HG02840 (cell line): Measurements from ENCODE around the gene CPD.
A peak's percentile ranks its signal among the peaks of the same experiment; 100 is the strongest.
"Not testable (repeated sequence)": the region's sequence is repeated elsewhere in the genome, so short reads cannot be mapped to it uniquely, and the experiment has no call there.

ENCODE experiments used
- ATAC-seq: cut with Tn5 transposase; IDR thresholded peaks from one replicate; pipeline ENCODE4 v1.9.1; 2021; ENCODE audit warnings: mild to moderate bottlenecking, moderate library complexity, moderate number of reproducible peaks; ENCODE audit not compliant: unreplicated experiment, low FRiP score

CPD gene

GRCh38 chr17:30378825-30379302 lies at the start of gene CPD:
CPD (plus strand) TSS chr17:30378927; CDS start chr17:30378981, 54 bp downstream.
- peak; percentile 81 for ATAC-seq

- no peak for ATAC-seq
Observed at GRCh38 chr17:30332057-30332542, 46.6 kb upstream of the CPD start.

DNA sequence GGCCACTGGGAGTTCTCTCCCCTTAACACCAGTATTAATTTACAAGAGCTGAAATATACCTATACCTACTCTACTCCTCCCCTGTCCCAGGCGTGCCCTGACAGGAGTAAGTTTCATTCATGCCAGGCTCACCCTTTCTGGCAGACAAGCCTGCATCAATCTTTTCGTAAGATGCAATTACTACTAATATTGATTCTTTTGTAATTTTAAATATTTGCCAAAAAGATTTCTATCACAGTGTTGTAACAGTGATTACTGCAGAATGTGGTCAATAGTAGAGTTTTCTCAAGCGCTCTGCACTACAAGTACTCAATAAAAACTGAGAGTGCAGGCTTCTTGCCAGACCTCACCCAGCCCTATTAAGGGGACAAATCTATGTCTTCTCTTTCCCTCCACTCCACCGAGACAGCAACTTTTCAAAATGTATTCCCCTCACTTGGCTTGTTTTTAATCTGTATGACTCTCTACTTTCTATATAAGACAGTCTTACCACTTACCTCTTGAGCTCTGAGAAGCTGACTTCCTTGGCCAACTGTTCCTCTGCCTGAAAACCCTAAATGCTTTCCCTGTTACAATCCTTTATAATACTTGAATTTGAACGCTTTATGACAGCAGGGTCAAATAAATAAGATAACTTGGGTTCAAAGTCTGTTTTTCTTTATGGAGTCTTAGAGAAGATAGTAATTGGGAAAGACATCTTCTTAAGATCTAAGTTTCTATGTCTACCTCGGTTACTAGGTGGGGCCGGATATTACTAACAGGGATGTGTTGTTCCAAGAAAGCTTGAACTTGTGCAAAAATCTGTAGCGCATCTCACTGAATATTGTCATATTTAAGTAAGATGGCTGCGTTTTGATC lies 45.0 kb upstream of the CPD start, which contains the start of gene TMIGD1:
TSS of gene TMIGD1 (minus strand) at position 555 of the 858 bp plus-strand sequence. CDS start 1,924 bp downstream, outside the sequence.
- no peak for ATAC-seq

GRCh38 chr17:30334421-30334820 lies 44.3 kb upstream of the CPD start:
- ATAC-seq = no peak

GRCh38 chr17:30336369-30337171 lies 42.2 kb upstream of the CPD start:
- ATAC-seq = no peak

DNA sequence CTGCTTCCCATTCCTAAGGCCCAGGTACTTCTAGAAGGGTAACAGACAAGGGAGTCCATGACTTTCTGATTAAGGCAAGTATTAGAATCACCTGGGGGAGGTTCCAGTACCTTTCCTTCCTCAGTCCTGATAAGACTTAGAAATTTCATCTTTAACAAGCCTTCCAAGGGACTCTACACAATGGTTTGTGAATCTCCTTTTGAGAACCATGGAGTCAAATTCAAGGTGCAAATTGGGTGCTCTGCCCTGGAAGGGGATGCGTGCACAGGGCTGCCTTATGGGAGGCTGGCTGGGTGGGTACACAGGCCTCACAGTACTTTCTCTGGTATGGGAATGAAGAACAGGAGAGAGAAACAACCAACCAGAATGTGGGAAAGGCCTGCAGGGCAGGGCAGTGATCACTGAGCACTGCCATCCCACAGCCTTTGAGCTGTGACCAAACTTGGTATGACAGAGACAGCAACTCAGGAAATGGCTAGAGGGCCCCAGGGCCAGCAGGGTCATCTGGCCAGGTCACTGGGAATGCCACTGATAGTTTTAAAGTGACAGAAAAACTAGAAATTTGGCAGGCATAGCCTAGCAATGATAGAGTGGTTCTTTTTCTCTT lies 41.2 kb upstream of the CPD start:
- no peak for ATAC-seq

- no peak for ATAC-seq
Observed at GRCh38 chr17:30339086-30339485, 39.6 kb upstream of the CPD start.

- no peak for ATAC-seq
Observed at GRCh38 chr17:30340801-30341356, 37.8 kb upstream of the CPD start.

DNA sequence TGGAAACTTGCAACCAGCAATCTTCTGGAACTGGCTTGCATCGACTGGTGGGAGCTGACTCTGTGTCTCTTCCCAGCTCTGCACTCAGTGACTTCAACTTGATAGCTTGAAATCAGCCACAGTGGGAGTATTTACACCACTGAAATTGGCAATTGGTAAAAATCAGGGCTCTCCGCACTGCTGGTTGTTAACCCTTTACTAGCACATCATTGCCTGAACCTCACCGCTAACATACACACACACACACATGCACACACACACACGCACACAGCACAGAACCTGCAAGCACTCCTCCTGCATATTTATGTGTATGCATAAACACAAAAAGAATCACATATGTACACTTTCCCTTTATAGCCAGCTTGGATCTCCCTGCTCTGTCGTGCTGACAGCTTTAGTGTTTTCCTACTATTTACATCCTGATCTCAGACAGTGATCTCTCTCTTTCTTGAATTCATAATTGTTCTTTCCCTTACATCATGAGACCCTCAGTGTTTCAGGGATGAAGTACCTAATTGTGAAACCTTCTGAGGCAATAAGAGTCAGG lies 37.0 kb upstream of the CPD start:
- no peak for ATAC-seq

DNA sequence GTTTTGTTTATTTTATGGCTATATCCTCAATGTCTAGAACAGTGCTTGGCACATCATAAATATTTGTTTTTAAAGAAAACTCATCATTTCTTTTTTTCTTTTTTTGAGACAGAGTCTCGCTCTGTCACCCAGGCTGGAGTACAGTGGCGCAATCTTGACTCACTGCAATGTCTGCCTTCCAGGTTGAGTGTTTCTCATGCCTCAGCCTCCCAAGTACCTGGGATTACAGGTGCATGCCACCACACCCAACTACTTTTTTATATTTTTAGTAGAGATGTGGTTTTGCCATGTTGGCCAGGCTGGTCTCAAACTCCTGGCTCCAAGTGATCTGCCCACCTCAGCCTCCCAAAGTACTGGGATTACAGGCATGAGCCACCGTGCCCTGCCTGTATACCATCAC lies 35.5 kb upstream of the CPD start:
- ATAC-seq = not testable (repeated sequence)

- ATAC-seq = no peak
Observed at GRCh38 chr17:30343796-30344195, 34.9 kb upstream of the CPD start.

GRCh38 chr17:30344283-30345088 lies 34.2 kb upstream of the CPD start:
- no peak for ATAC-seq

DNA sequence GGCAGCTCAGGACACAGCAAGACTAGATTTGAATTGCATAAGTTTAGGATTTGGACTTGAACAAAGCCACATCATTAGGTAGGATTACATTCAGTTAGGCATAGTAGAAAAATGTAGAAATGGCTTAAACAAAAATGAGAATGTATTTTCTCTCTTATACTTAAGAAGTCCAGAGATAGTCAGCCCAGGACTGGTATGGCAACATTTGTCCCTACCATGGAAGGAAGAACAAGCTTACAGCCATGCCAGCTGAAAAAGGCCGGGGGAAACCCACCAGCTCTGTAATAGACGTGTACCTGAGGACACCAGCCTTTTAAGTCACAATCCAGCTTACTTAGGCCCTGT lies 33.7 kb upstream of the CPD start:
- no peak for ATAC-seq

- no peak for ATAC-seq
Observed at GRCh38 chr17:30345527-30346075, 33.1 kb upstream of the CPD start.

DNA sequence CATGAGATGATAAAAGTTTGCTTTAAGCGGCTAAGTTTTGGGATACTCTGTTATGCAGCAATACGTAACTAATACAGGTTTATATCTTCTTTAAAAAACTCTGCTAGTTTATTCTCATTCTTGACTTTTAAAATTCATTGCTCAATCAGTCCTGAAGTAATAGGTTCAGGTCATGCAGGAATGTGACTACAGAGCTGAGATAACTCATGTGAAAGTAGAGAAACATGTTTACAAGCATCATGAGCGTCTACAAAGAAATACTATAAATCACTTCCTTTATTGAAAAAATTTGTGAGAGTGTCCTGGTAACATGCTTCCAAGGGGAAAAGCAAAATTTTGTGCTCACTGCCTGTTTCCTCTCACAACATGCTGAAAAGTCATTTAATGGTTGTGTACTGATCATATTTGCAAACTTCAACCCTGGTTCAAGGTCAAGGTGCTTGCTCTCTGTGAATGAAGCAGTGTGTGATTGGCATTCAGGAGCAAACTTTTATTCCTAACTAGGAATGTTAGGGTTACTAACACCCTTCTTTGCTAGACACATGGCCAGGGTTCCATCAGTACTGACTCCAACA lies 32.4 kb upstream of the CPD start:
- ATAC-seq = no peak

- no peak for ATAC-seq
Observed at GRCh38 chr17:30347488-30347887, 31.2 kb upstream of the CPD start.

- ATAC-seq = no peak
Observed at GRCh38 chr17:30349252-30349651, 29.5 kb upstream of the CPD start.

- ATAC-seq = not testable (repeated sequence)
Observed at GRCh38 chr17:30351263-30351662, 27.5 kb upstream of the CPD start.

GRCh38 chr17:30351735-30352134 lies 27.0 kb upstream of the CPD start:
- no peak for ATAC-seq
